OCI-LY3 (cell line): Measurements from ENCODE around the gene PAK2.

ENCODE experiments used
- H2AFZ ChIP-seq: fragments of 200-600, 300-600 bp; shearing (Covaris generic); 2 replicates; pipeline ENCODE4 v1.6.0; 2014; ENCODE audit warnings: antibody characterized with exemption, low read depth, low read length
- H3K27ac ChIP-seq: fragments of 200-600, 300-600 bp; sonication (generic); 2 replicates; pipeline ENCODE4 v1.5.1; 2014; ENCODE audit warnings: mild to moderate bottlenecking, low read length, moderate library complexity, mixed read lengths
- H3K27me3 ChIP-seq: fragments of 200-600, 300-600 bp; sonication (generic); 2 replicates; pipeline ENCODE4 v1.6.1; 2014; ENCODE audit warnings: low read depth, low read length, mixed read lengths
- H3K36me3 ChIP-seq: fragments of 200-600, 300-600 bp; sonication (generic); replicated peaks from 2 replicates; pipeline ENCODE3; 2014; ENCODE audit warnings: low read depth, low read length, mixed read lengths
- H3K4me1 ChIP-seq: fragments of 300-600, 200-600 bp; sonication (generic); 2 replicates; pipeline ENCODE4 v1.6.1; 2014; ENCODE audit warnings: low read length, mixed read lengths
- H3K4me2 ChIP-seq: fragments of 200-600, 300-600 bp; sonication (generic); 2 replicates; pipeline ENCODE4 v1.6.1; 2014; ENCODE audit warnings: low read length, mixed read lengths
- H3K4me3 ChIP-seq: fragments of 300-600, 200-600 bp; sonication (generic); 2 replicates; pipeline ENCODE4 v1.5.1; 2014; ENCODE audit warnings: antibody characterized with exemption, mild to moderate bottlenecking, low read length, moderate library complexity
- H3K79me2 ChIP-seq: fragments of 300-600, 200-600 bp; shearing (Covaris generic); 2 replicates; pipeline ENCODE4 v1.6.1; 2014; ENCODE audit warnings: mild to moderate bottlenecking, low read length, mixed read lengths
- H3K9ac ChIP-seq: fragments of 300-600, 200-600 bp; shearing (Covaris generic); 2 replicates; pipeline ENCODE4 v1.6.0; 2014; ENCODE audit warnings: mild to moderate bottlenecking, low read length, moderate library complexity
- H3K9me3 ChIP-seq: fragments of 200-600, 300-600 bp; shearing (Covaris generic); 2 replicates; pipeline ENCODE4 v1.6.1; 2014; ENCODE audit warnings: low read length, mixed read lengths; ENCODE audit not compliant: insufficient read depth
- H4K20me1 ChIP-seq: fragments of 200-600, 300-600 bp; sonication (generic); 2 replicates; pipeline ENCODE4 v1.6.1; 2016; ENCODE audit warnings: low read length, mixed read lengths; ENCODE audit not compliant: insufficient read depth
- EZH2phosphoT487 ChIP-seq: fragments of 200-600 bp; shearing (Covaris generic); IDR thresholded peaks from 2 replicates; pipeline ENCODE4 v1.6.1; 2018; ENCODE audit warnings: antibody characterized with exemption, mixed run types, low read depth
- TF ChIP-seq, protein P1 (sequence below): fragments of 200-600, 300-600 bp; sonication (generic); IDR thresholded peaks from 2 replicates; pipeline ENCODE4 v1.5.1; 2014; ENCODE audit warnings: antibody characterized with exemption, low read length, low read depth

The PAK2 gene

DNA sequence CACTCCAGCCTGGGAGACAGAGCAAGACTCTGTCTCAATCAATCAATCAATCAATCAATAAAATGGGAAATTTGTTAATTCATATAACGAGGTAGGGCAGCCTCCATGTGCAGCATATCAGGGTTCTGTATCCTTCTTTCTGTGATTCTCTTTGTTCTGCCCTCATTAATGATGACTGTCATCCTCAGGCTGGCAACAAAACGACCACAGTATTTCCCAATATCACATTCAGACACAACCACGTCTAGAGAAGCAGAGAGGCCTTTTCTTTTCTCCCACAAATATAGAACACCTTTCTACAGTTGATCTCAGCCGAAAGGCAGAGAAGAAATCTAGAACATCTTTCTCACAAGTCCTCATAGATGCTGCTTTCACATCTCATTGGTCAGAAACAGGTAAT is 38.9 kb upstream of the PAK2 start:
- TF ChIP-seq, protein P1, sequence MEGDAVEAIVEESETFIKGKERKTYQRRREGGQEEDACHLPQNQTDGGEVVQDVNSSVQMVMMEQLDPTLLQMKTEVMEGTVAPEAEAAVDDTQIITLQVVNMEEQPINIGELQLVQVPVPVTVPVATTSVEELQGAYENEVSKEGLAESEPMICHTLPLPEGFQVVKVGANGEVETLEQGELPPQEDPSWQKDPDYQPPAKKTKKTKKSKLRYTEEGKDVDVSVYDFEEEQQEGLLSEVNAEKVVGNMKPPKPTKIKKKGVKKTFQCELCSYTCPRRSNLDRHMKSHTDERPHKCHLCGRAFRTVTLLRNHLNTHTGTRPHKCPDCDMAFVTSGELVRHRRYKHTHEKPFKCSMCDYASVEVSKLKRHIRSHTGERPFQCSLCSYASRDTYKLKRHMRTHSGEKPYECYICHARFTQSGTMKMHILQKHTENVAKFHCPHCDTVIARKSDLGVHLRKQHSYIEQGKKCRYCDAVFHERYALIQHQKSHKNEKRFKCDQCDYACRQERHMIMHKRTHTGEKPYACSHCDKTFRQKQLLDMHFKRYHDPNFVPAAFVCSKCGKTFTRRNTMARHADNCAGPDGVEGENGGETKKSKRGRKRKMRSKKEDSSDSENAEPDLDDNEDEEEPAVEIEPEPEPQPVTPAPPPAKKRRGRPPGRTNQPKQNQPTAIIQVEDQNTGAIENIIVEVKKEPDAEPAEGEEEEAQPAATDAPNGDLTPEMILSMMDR = no peak
- no peak for TF ChIP-seq EZH2phosphoT487
- no peaks in the 10 kb centered on the region for H3K27me3 ChIP-seq
- no peak overlapping the region for H3K9ac ChIP-seq
- no peaks in the 10 kb centered on the region; the same call in 1 of the 2 replicates for H4K20me1 ChIP-seq
- no peak overlapping the region for H2AFZ ChIP-seq
- no peak overlapping the region for H3K27ac ChIP-seq
- no peaks in the 10 kb centered on the region for H3K79me2 ChIP-seq
- H3K4me2 ChIP-seq = no peak overlapping the region
- H3K4me3 ChIP-seq = no peak overlapping the region
- H3K9me3 ChIP-seq = no peaks in the 10 kb centered on the region
- H3K36me3 ChIP-seq = no peaks in the 10 kb centered on the region
- H3K4me1 ChIP-seq = no peaks in the 10 kb centered on the region

- no peak overlapping the region for H3K4me3 ChIP-seq
- no peak overlapping the region for H3K4me2 ChIP-seq
- TF ChIP-seq, protein P1 = no peak
- no peak for TF ChIP-seq EZH2phosphoT487
- H3K79me2 ChIP-seq = no peaks in the 10 kb centered on the region
- H3K9me3 ChIP-seq = no peaks in the 10 kb centered on the region
- H3K4me1 ChIP-seq = peaks cover 6% of the 10 kb centered on the region; the same call in 1 of the 2 replicates
- H4K20me1 ChIP-seq = no peaks in the 10 kb centered on the region; the same call in 1 of the 2 replicates
- no peak overlapping the region for H3K9ac ChIP-seq
- no peaks in the 10 kb centered on the region for H3K27me3 ChIP-seq
- no peak overlapping the region for H3K27ac ChIP-seq
- no peaks in the 10 kb centered on the region for H3K36me3 ChIP-seq
- H2AFZ ChIP-seq = no peak overlapping the region
These were observed 33.3 kb upstream of the PAK2 start for GRCh38 chr3:196706327-196706726.

DNA sequence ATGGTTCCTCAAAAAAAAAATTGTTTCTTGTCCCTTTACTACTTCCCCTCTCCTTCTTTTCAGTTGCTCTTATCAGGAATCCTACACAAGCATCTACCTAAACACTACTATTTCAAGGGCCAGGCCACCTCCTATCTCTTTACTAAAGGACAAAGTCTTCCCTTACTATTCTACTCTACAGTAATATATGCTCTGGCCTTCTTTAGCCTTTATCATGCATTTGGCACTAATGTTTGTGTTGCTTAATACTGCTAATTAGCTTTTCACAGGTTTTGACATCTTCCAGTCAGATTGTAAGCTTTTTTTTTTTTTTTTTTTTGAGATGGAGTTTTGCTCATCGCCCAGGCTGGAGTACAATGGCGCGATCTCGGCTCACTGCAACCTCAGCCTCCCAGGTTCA is 32.9 kb upstream of the PAK2 start:
- H3K36me3 ChIP-seq = no peaks in the 10 kb centered on the region
- no peaks in the 10 kb centered on the region for H3K27me3 ChIP-seq
- H3K4me1 ChIP-seq = peaks cover 6% of the 10 kb centered on the region; the same call in 1 of the 2 replicates
- no peak overlapping the region for H2AFZ ChIP-seq
- no peaks in the 10 kb centered on the region; the same call in 1 of the 2 replicates for H4K20me1 ChIP-seq
- no peak overlapping the region for H3K4me3 ChIP-seq
- TF ChIP-seq EZH2phosphoT487 = no peak
- TF ChIP-seq, protein P1 = no peak
- H3K27ac ChIP-seq = no peak overlapping the region
- H3K9me3 ChIP-seq = no peaks in the 10 kb centered on the region
- H3K9ac ChIP-seq = no peak overlapping the region
- H3K79me2 ChIP-seq = no peaks in the 10 kb centered on the region
- no peak overlapping the region for H3K4me2 ChIP-seq

DNA sequence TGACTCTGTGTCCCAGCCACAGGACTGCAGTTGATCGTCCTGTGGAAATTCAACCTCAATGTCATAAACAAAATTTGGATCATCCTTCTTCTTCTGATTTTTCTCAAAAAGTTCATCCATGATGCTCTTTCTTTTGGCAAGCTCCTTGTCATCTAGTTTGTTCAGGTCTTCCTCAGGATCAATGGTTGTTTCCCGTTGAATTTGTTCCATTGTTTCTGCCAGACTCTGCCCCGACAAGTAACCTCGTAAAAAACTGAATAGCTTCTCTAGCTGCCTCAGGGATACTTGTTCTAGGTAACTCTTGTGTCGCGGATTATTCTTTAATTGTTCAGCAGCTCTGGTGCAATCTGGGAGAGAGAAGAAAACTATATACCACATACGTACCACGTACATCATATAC is 32.1 kb upstream of the PAK2 start:
- Histone ChIP-seq H4K20me1 (no peaks in the 10 kb centered on the region; the same call in 1 of the 2 replicates), H3K4me2 (no peak overlapping the region), H3K9ac (no peak overlapping the region), H3K36me3 (no peaks in the 10 kb centered on the region), H3K27me3 (no peaks in the 10 kb centered on the region), H3K9me3 (no peaks in the 10 kb centered on the region), H3K79me2 (peaks cover under 1% of the 10 kb centered on the region; the same call in 1 of the 2 replicates), H3K27ac (no peak overlapping the region), H3K4me1 (peaks cover 6% of the 10 kb centered on the region; the same call in 1 of the 2 replicates), H2AFZ (no peak overlapping the region), H3K4me3 (no peak overlapping the region)
- TF ChIP-seq, protein P1 = no peak
- no peak for TF ChIP-seq EZH2phosphoT487
